PFSK-1 (cell line): Measurements from ENCODE around the gene CLEC12A.

Source experiments
- FOXP2 ChIP-seq: optimal IDR thresholded peaks from 2 replicates; pipeline ENCODE3; 2011; ENCODE audit warnings: borderline replicate concordance, control low read depth, inconsistent platforms; ENCODE audit not compliant: insufficient read depth; ENCODE audit errors: extremely low read length, extremely low read depth
- POLR2AphosphoS5 ChIP-seq: IDR thresholded peaks from 2 replicates; pipeline ENCODE4 v1.6.1; 2012; ENCODE audit warnings: low read depth, mild to moderate bottlenecking, control low read depth, low read length, moderate library complexity
- REST ChIP-seq, 2 experiments: IDR thresholded peaks; 2 replicates each; pipeline versions ENCODE4 v1.6.1 to v1.8.0; 2011 to 2012; ENCODE audit warnings: low read depth in 2 of 2, low read length in 2 of 2, control low read depth in 1 of 2, inconsistent platforms in 1 of 2, mild to moderate bottlenecking in 1 of 2, moderate library complexity in 1 of 2; ENCODE audit not compliant: insufficient read depth in 1 of 2
- SIN3A ChIP-seq: IDR thresholded peaks from 2 replicates; pipeline ENCODE4 v1.6.1; 2012; ENCODE audit warnings: mild to moderate bottlenecking, low read length, moderate library complexity, borderline replicate concordance; ENCODE audit not compliant: insufficient read depth
- TAF1 ChIP-seq: IDR thresholded peaks from 2 replicates; pipeline ENCODE4 v1.6.1; 2012; ENCODE audit warnings: low read length, control low read depth, borderline replicate concordance; ENCODE audit not compliant: insufficient read depth

The CLEC12A gene

GRCh38 chr12:10012630-10013330 lies 41.6 kb downstream of the CLEC12A start:
- TF ChIP-seq REST (IDR thresholded peaks at IDR 0.05; ENCODE audit: insufficient read depth in 1 of 2, low read depth in 2 of 2, low read length in 2 of 2) = no peak
- no peak for TF ChIP-seq FOXP2
- no peak for TF ChIP-seq POLR2AphosphoS5
- no peak for TF ChIP-seq TAF1
- TF ChIP-seq SIN3A = no peak

- TF ChIP-seq FOXP2 (no peak), REST (IDR thresholded peaks at IDR 0.05; ENCODE audit: insufficient read depth in 1 of 2, low read depth in 2 of 2, low read length in 2 of 2) (no peak), POLR2AphosphoS5 (no peak), SIN3A (no peak), TAF1 (no peak)
Measured at GRCh38 chr12:10015450-10015849, 44.2 kb downstream of the CLEC12A start.

- TF ChIP-seq TAF1 = no peak
- TF ChIP-seq SIN3A = no peak
- TF ChIP-seq REST (IDR thresholded peaks at IDR 0.05; ENCODE audit: insufficient read depth in 1 of 2, low read depth in 2 of 2, low read length in 2 of 2) = no peak
- no peak for TF ChIP-seq FOXP2
- no peak for TF ChIP-seq POLR2AphosphoS5
Measured at GRCh38 chr12:10016881-10017280, 45.7 kb downstream of the CLEC12A start.

- TF ChIP-seq REST (IDR thresholded peaks at IDR 0.05; ENCODE audit: insufficient read depth in 1 of 2, low read depth in 2 of 2, low read length in 2 of 2) (no peak), POLR2AphosphoS5 (no peak), SIN3A (no peak), FOXP2 (no peak), TAF1 (no peak)
Measured at GRCh38 chr12:10018386-10018785, 47.2 kb downstream of the CLEC12A start.

- TF ChIP-seq POLR2AphosphoS5 (no peak), REST (IDR thresholded peaks at IDR 0.05; ENCODE audit: insufficient read depth in 1 of 2, low read depth in 2 of 2, low read length in 2 of 2) (no peak), FOXP2 (no peak), SIN3A (no peak), TAF1 (no peak)
Measured at GRCh38 chr12:10021342-10021741, 50.1 kb downstream of the CLEC12A start.
